Spleen (tissue), 11 donors: Measurements from ENCODE around the gene HS3ST3B1. TPM values are rescaled to one million over a fixed set of nuclear protein-coding genes. Genes with fewer than 3 reads are reported as not detected.

Experiments used
- DNase-seq: peaks from one replicate; pipeline ENCODE4 v3.0.0-alpha.2; 2020
- H3K27ac ChIP-seq, 8 donors: fragments of 200-600 bp; sonication (generic) in 7 of 8; 1 replicate in 4 of 8; 2 replicates in 4 of 8; pipeline versions ENCODE4 v1.5.0 to v1.8.0; 2016 to 2021; ENCODE audit warnings: inconsistent platforms in 4 of 8, mild to moderate bottlenecking in 4 of 8, moderate library complexity in 1 of 8
- H3K27me3 ChIP-seq, 7 donors: fragments of 200-600 bp; sonication (generic) in 6 of 7; replicated peaks in 1 of 7; 1 replicate in 4 of 7; 2 replicates in 3 of 7; pipeline versions ENCODE4 v1.5.0 to v1.8.0; 2016 to 2021; ENCODE audit warnings: inconsistent platforms in 3 of 7, mild to moderate bottlenecking in 1 of 7
- H3K36me3 ChIP-seq, 6 donors: fragments of 200-600 bp; sonication (generic) in 5 of 6; 1 replicate in 4 of 6; 2 replicates in 2 of 6; pipeline versions ENCODE4 v1.5.0 to v1.8.0; 2016 to 2021; ENCODE audit warnings: inconsistent platforms in 2 of 6
- H3K4me1 ChIP-seq, 6 donors: fragments of 200-600 bp; sonication (generic) in 5 of 6; 1 replicate in 3 of 6; 2 replicates in 3 of 6; pipeline versions ENCODE4 v1.5.0 to v1.8.0; 2016 to 2021; ENCODE audit warnings: inconsistent platforms in 3 of 6
- H3K4me3 ChIP-seq, 8 donors: fragments of 200-600 bp; sonication (generic) in 7 of 8; 1 replicate in 4 of 8; 2 replicates in 4 of 8; pipeline versions ENCODE4 v1.5.0 to v1.8.0; 2016 to 2021; ENCODE audit warnings: inconsistent platforms in 4 of 8, mild to moderate bottlenecking in 4 of 8, moderate library complexity in 2 of 8
- H3K9me3 ChIP-seq, 8 donors: fragments of 200-600 bp; sonication (generic) in 7 of 8; 1 replicate in 4 of 8; 2 replicates in 4 of 8; pipeline versions ENCODE4 v1.5.0 to v1.8.0; 2016 to 2021; ENCODE audit warnings: inconsistent platforms in 4 of 8
- POLR2A ChIP-seq, 3 donors: fragments of 450-650 bp; IDR thresholded peaks; one replicate each; pipeline ENCODE4 v1.5.1; 2017; ENCODE audit warnings: antibody characterized with exemption in 3 of 3, mild to moderate bottlenecking in 1 of 3
- POLR2AphosphoS5 ChIP-seq, 3 donors: sonication (generic); formaldehyde crosslinking; IDR thresholded peaks; one replicate each; pipeline ENCODE4 v1.5.1; 2017; ENCODE audit warnings: antibody characterized with exemption in 3 of 3
- WGBS, 5 donors: extraction: QIAGEN DNeasy Blood & Tissue Kit in 3 of 5; methylation state at CpG; one replicate each; pipeline versions ENCODE4 v1.1.5 to v1.1.7; 2013 to 2018; 5-methylcytosine and 5-hydroxymethylcytosine counted together
- intact Hi-C: fragments of 100-400 bp; cut with DNase I; formaldehyde crosslinking; loops from one replicate; pipeline ENCODE4 v1.15.0; 2023; ENCODE audit warnings: low total_unique reads
- polyA plus RNA-seq, 3 donors: library from polyadenylated mRNA; stranded (reverse); fragments of 200-250 nt; gene quantifications; one replicate each; pipeline ENCODE4 v1.2.1, GENCODE V29; 2013
- total RNA-seq, 7 donors: library from RNA; depleted of rRNA in 3 of 7; stranded (reverse); fragments of >200 nt in 3 of 7; fragmentation: NEBNext Ultra II Directional in 4 of 7; extraction: Animal tissue kit (Norgen Biotek cat#: 25700) in 4 of 7; gene quantifications; one replicate each; pipeline versions ENCODE4 v1.1.0 to v1.2.1, GENCODE V29; 2016 to 2021
- TF ChIP-seq, protein P1 (sequence below), 11 experiments: fragments of 200-600 bp in 7 of 11; fragments of 450-650 bp in 4 of 11; sonication (generic) in 4 of 11; IDR thresholded peaks in 8 of 11; conservative IDR thresholded peaks in 3 of 11; 1 replicate in 7 of 11; 2 replicates in 4 of 11; pipeline versions ENCODE4 v1.4.0 to v1.8.0; 2016 to 2021; ENCODE audit warnings: antibody characterized with exemption in 11 of 11, inconsistent platforms in 4 of 11, mild to moderate bottlenecking in 1 of 11
- donor health status: healthy with polysubstance abuse.
- donor health status: DM: no; HTN: no; CAD: no; lungs with moderate emphysema.
- donor health status: DM: no; HTN: no; CAD: no.
- donor health status: Bipolar disorder and iron deficiency.
- donor health status: healthy.
- donor health status: DM: no; HTN: no; CAD: no.
- donor health status: DM: yes; HTN: yes; CAD: no.

Gene HS3ST3B1
- total and polyA plus RNA-seq, 10 donors: 1.3 to 17.9 (median 11.4) TPM

DNA sequence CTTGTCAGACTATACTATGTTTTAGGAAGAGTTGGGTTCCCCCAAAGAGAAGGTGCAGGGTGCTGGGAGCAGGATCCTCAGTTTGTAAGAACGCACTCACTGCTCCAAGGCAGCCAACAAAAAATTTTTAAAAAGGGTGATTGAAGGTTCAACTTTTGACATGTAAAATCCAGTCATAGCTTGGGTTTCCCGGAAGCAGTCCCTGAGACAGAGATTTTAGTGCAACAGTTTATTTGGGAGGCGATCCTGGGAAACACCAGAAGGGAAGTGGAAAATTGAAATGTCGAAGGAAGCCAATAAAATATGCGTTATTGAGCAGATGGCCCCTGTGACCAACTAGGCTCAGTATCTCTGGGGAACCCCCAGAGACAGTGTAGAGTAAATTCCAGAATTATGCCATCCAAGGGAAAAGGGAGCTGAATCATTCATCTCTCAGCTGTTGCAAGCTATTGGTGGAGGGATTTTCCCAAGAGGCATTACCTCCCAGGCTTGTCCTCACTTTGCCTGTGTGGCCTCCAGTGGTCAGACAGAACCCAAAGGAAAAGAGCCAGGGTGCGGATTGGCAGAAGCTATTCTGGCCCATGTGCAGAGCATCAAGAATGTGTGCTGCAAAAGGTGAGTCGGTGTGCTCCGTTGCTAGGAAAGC, 72.9 kb downstream of the HS3ST3B1 start:
- no peaks in the 10 kb centered on the region for H3K9me3 ChIP-seq
- DNase-seq: no peak
- TF ChIP-seq POLR2A (IDR thresholded peaks at IDR 0.05) (no peak), POLR2AphosphoS5 (IDR thresholded peaks at IDR 0.05) (no peak)
- TF ChIP-seq, protein P1, sequence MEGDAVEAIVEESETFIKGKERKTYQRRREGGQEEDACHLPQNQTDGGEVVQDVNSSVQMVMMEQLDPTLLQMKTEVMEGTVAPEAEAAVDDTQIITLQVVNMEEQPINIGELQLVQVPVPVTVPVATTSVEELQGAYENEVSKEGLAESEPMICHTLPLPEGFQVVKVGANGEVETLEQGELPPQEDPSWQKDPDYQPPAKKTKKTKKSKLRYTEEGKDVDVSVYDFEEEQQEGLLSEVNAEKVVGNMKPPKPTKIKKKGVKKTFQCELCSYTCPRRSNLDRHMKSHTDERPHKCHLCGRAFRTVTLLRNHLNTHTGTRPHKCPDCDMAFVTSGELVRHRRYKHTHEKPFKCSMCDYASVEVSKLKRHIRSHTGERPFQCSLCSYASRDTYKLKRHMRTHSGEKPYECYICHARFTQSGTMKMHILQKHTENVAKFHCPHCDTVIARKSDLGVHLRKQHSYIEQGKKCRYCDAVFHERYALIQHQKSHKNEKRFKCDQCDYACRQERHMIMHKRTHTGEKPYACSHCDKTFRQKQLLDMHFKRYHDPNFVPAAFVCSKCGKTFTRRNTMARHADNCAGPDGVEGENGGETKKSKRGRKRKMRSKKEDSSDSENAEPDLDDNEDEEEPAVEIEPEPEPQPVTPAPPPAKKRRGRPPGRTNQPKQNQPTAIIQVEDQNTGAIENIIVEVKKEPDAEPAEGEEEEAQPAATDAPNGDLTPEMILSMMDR (IDR thresholded peaks at IDR 0.05 in 8 of 11, conservative IDR thresholded peaks at IDR 0.05 in 3 of 11): no peak
- 71 to 88% (median 78%) methylated on average over 8 of the region's 8 CpGs for WGBS, 5 donors
- peaks cover 0 to 4% (median 0%) of the 10 kb centered on the region in 6 donors for H3K4me1 ChIP-seq
- intact Hi-C loops: no loop called here
- no peak overlapping the region for H3K27ac ChIP-seq
- H3K36me3 ChIP-seq: no peaks in the 10 kb centered on the region
- H3K27me3 ChIP-seq: no peaks in the 10 kb centered on the region
- H3K4me3 ChIP-seq: no peak overlapping the region

DNA sequence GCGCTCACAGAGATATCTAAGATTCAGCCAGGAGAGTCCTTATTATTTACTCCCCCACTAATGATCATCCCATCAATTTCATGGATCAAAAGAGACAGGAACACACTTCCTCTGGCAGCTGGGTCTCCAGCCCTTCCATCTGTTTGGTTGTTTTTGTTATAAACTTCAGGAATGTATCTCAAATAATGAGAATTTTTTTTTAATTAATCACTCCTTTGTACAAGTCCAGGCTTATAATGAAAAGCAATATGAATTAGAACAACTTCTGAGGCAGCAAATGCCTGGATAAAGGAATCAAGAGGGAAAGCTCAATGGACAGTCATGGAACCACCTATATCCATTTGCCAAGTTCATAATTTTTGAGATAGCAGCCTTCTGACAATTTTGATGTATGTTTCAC, 73.4 kb downstream of the HS3ST3B1 start:
- Histone ChIP-seq H3K36me3 (no peaks in the 10 kb centered on the region), H3K4me3 (no peak overlapping the region), H3K27me3 (no peaks in the 10 kb centered on the region), H3K27ac (no peak overlapping the region), H3K9me3 (no peaks in the 10 kb centered on the region), H3K4me1 (peaks cover 0 to 4% (median 0%) of the 10 kb centered on the region in 6 donors)
- TF ChIP-seq, protein P1 (IDR thresholded peaks at IDR 0.05 in 8 of 11, conservative IDR thresholded peaks at IDR 0.05 in 3 of 11): no peak
- no peak for TF ChIP-seq POLR2AphosphoS5 (IDR thresholded peaks at IDR 0.05)
- 93 to 100% (median 100%) methylated on average over 1 of the region's 1 CpG for WGBS, 5 donors
- no peak for DNase-seq
- intact Hi-C loops: no loop called here

DNA sequence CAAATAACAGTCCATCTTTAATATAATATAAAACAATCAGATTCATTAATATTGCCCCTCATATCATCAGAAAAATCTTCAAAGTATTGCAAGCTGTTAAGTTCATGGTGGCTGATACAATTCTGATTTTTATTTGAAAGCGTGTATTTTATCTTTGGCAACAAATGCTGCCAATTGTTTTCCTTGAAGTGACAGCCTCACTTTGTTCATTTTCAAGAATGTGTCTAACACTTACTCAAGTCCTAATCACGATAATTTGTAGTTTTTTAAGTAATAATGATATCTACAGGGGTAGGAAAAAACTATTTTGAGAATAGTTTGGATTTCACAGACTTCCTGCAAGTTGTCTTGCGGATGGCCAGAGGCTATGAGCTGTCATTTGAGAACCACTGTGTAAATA, 75.8 kb downstream of the HS3ST3B1 start:
- intact Hi-C loops: no loop called here
- no peak overlapping the region for H3K4me3 ChIP-seq
- DNase-seq: no peak

DNA sequence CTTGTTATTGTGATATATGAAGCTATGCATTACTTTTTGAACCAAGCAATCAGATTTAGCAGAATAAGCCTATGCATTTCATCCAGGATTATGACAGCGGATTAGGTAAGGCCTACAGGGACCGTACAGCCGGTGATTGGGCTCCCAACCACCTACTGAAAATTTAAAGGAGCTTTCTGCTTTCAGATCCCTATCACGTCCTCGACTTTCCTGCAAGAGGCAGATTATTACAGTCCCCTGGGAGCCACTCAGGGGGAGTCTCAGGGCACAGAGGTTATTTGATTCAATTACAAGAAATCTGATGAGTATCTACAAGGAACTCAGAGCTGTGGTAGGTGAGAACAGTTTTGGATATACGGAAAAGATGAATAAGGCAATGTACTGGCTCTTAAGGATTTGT, 80.7 kb downstream of the HS3ST3B1 start:
- whole genome bisulfite sequencing, 5 donors: 88 to 95% (median 92%) methylated on average over 6 of the region's 6 CpGs
- intact Hi-C loops: no loop called here
- no peaks in the 10 kb centered on the region for H3K4me1 ChIP-seq
- no peak for TF ChIP-seq POLR2A (IDR thresholded peaks at IDR 0.05)
- no peak for TF ChIP-seq POLR2AphosphoS5 (IDR thresholded peaks at IDR 0.05)
- TF ChIP-seq, protein P1 (IDR thresholded peaks at IDR 0.05 in 8 of 11, conservative IDR thresholded peaks at IDR 0.05 in 3 of 11): no peak
- H3K36me3 ChIP-seq: no peaks in the 10 kb centered on the region
- no peaks in the 10 kb centered on the region for H3K27me3 ChIP-seq
- DNase-seq: no peak
- H3K4me3 ChIP-seq: no peak overlapping the region
- H3K27ac ChIP-seq: no peak overlapping the region
- H3K9me3 ChIP-seq: peaks cover 0 to 13% (median 2%) of the 10 kb centered on the region in 8 donors

More for the DNA sequence above, 75.8 kb downstream of the HS3ST3B1 start:
- no peaks in the 10 kb centered on the region for H3K36me3 ChIP-seq
- no peaks in the 10 kb centered on the region for H3K9me3 ChIP-seq
- TF ChIP-seq POLR2A (IDR thresholded peaks at IDR 0.05) (no peak), POLR2AphosphoS5 (IDR thresholded peaks at IDR 0.05) (no peak)
- H3K27ac ChIP-seq: no peak overlapping the region
- WGBS, 5 donors: 75 to 86% (median 85%) methylated on average over 3 of the region's 3 CpGs
- H3K27me3 ChIP-seq: no peaks in the 10 kb centered on the region
- H3K4me1 ChIP-seq: peaks cover 0 to 4% (median 0%) of the 10 kb centered on the region in 6 donors
